Mesenchymal stem cell (in vitro differentiated cells and primary cell): ENCODE data around the gene LDB3.
A peak's percentile ranks its signal among the peaks of the same experiment; 100 is the strongest.

Experiments used
- DNase-seq: peaks from one replicate; pipeline ENCODE4 v3.0.0-alpha.2; 2013
- H2AFZ ChIP-seq: one replicate; pipeline ENCODE4 v1.6.1; 2013; ENCODE audit warnings: low read depth, mild to moderate bottlenecking, control low read depth, inconsistent platforms, low read length, moderate library complexity
- H2AK5ac ChIP-seq: 2 replicates; pipeline ENCODE4 v1.6.1; 2013; ENCODE audit warnings: low read length, moderate library complexity, mild to moderate bottlenecking, inconsistent platforms; ENCODE audit not compliant: severe bottlenecking
- H2BK120ac ChIP-seq: one replicate; pipeline ENCODE4 v1.6.1; 2013; ENCODE audit warnings: low read depth, mild to moderate bottlenecking, inconsistent platforms, low read length, moderate library complexity
- H2BK12ac ChIP-seq, 2 experiments: one replicate each; pipeline ENCODE4 v1.6.1; 2013; ENCODE audit warnings: inconsistent platforms in 2 of 2, low read length in 2 of 2, mild to moderate bottlenecking in 2 of 2, moderate library complexity in 2 of 2, control low read depth in 1 of 2
- H2BK15ac ChIP-seq: one replicate; pipeline ENCODE4 v1.6.1; 2013; ENCODE audit warnings: mild to moderate bottlenecking, low read depth, inconsistent platforms; ENCODE audit not compliant: poor library complexity, severe bottlenecking
- H2BK5ac ChIP-seq: 2 replicates; pipeline ENCODE4 v1.6.1; 2013; ENCODE audit warnings: low read depth, mild to moderate bottlenecking, low read length, control low read depth, inconsistent platforms; ENCODE audit not compliant: poor library complexity, severe bottlenecking
- H3K14ac ChIP-seq, 2 experiments: one replicate each; pipeline ENCODE4 v1.6.1; 2013; ENCODE audit warnings: inconsistent platforms in 2 of 2, low read length in 2 of 2, control low read depth in 1 of 2, mild to moderate bottlenecking in 1 of 2, moderate library complexity in 1 of 2
- H3K18ac ChIP-seq, 2 experiments: one replicate each; pipeline ENCODE4 v1.6.1; 2013; ENCODE audit warnings: inconsistent platforms in 2 of 2, low read length in 2 of 2, control low read depth in 1 of 2, low read depth in 1 of 2, mild to moderate bottlenecking in 1 of 2
- H3K23ac ChIP-seq, 2 experiments: one replicate each; pipeline ENCODE4 v1.6.1; 2013; ENCODE audit warnings: inconsistent platforms in 2 of 2, low read length in 2 of 2, mild to moderate bottlenecking in 2 of 2, moderate library complexity in 2 of 2, control low read depth in 1 of 2
- H3K27ac ChIP-seq: 2 replicates; pipeline ENCODE4 v1.5.1; 2013; ENCODE audit warnings: mild to moderate bottlenecking, moderate library complexity, low read length, control low read depth, inconsistent platforms; ENCODE audit not compliant: poor library complexity, severe bottlenecking
- H3K27me3 ChIP-seq, 2 experiments: 2 replicates each; pipeline versions ENCODE4 v1.6.1 to v1.7.0; 2013; ENCODE audit warnings: low read length in 2 of 2, mild to moderate bottlenecking in 2 of 2, moderate library complexity in 2 of 2, control low read depth in 1 of 2, inconsistent platforms in 1 of 2; ENCODE audit not compliant: control insufficient read depth in 1 of 2, insufficient read depth in 1 of 2
- H3K36me3 ChIP-seq, 2 experiments: 2 replicates each; pipeline versions ENCODE4 v1.6.1 to v1.7.0; 2013; ENCODE audit warnings: low read length in 2 of 2, control low read depth in 1 of 2, inconsistent platforms in 1 of 2, low read depth in 1 of 2, mild to moderate bottlenecking in 1 of 2; ENCODE audit not compliant: insufficient read depth in 2 of 2, control insufficient read depth in 1 of 2
- H3K4ac ChIP-seq, 2 experiments: one replicate each; pipeline ENCODE4 v1.6.1; 2013; ENCODE audit warnings: inconsistent platforms in 2 of 2, low read length in 2 of 2, mild to moderate bottlenecking in 2 of 2, moderate library complexity in 2 of 2, control low read depth in 1 of 2, low read depth in 1 of 2
- H3K4me1 ChIP-seq: 2 replicates; pipeline ENCODE4 v1.6.1; 2013; ENCODE audit warnings: low read depth, low read length, control low read depth; ENCODE audit not compliant: control insufficient read depth, insufficient read depth
- H3K4me2 ChIP-seq: 2 replicates; pipeline ENCODE4 v1.6.1; 2013; ENCODE audit warnings: low read length, mild to moderate bottlenecking, inconsistent platforms; ENCODE audit not compliant: poor library complexity, severe bottlenecking
- H3K4me3 ChIP-seq, 2 experiments: 2 replicates each; pipeline versions ENCODE4 v1.5.1 to v1.7.0; 2013; ENCODE audit warnings: low read length in 2 of 2, mild to moderate bottlenecking in 2 of 2, control low read depth in 1 of 2, low read depth in 1 of 2; ENCODE audit not compliant: insufficient read depth in 1 of 2
- H3K79me1 ChIP-seq: replicated peaks from 2 replicates; pipeline ENCODE4 v1.6.1; 2013; ENCODE audit warnings: mild to moderate bottlenecking, control low read depth, low read length, inconsistent platforms; ENCODE audit not compliant: poor library complexity, severe bottlenecking
- H3K9ac ChIP-seq: 2 replicates; pipeline ENCODE4 v1.7.0; 2013; ENCODE audit warnings: mild to moderate bottlenecking, low read length, moderate library complexity
- H3K9me3 ChIP-seq: 2 replicates; pipeline ENCODE4 v1.7.0; 2013; ENCODE audit warnings: mild to moderate bottlenecking, low read length; ENCODE audit not compliant: control insufficient read depth
- H4K8ac ChIP-seq: one replicate; pipeline ENCODE4 v1.6.1; 2013; ENCODE audit warnings: inconsistent platforms, mild to moderate bottlenecking, low read length, moderate library complexity
- H4K91ac ChIP-seq: one replicate; pipeline ENCODE4 v1.6.1; 2013; ENCODE audit warnings: mild to moderate bottlenecking, low read length, inconsistent platforms
- WGBS: methylation state at CpG from one replicate; pipeline ENCODE4 v1.1.7; 2013; ENCODE audit warnings: mixed read lengths; 5-methylcytosine and 5-hydroxymethylcytosine counted together

Gene LDB3

DNA sequence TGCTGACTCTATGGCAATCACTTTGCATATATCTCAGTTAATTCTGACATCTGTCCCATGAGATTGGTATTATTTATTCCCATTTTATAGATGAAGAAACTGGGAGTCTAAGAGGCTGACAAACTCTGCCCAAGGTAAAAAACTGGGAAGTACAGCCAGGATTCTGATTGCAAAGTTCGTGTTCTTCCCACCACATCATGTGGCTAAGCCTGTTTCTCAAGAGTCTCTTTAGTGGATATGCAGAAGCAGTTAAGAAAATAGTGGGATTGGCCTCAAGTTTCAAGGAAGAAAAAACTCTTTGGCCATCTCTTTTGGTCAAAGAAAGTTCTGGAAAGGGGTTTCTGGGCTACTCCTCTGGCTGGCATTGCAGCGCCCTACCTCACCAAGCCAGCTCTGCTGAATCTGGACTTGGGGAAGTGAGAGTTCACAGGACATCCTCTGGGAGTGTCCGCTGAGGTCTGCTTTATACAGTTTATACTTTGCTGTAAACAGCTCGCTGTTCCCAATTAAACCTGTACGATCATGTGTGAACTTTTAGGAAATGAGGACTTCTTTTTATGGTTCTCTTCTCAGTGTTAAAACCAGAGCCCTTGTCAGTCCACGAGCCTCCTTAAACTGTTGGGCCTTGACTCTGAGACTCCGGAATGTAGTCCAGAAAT lies 75.9 kb downstream of the LDB3 start:
- H2BK120ac ChIP-seq = no peak overlapping the region
- 67% methylated on average over 7 of the region's 7 CpGs for WGBS
- H3K9me3 ChIP-seq = no peaks in the 10 kb centered on the region
- H3K27me3 ChIP-seq = no peaks in the 10 kb centered on the region
- no peaks in the 10 kb centered on the region for H3K4me1 ChIP-seq
- no peak overlapping the region for H3K4me2 ChIP-seq
- peak overlapping the region; percentile 22 for H3K9ac ChIP-seq
- no peak overlapping the region for H2AFZ ChIP-seq
- H2BK15ac ChIP-seq = no peak overlapping the region
- H3K23ac ChIP-seq = peak overlapping the region in 1 of 2 experiments; percentile 72
- H3K14ac ChIP-seq = peak overlapping the region in 1 of 2 experiments; percentile 75
- no peak overlapping the region for H4K91ac ChIP-seq
- H3K79me1 ChIP-seq = no peaks in the 10 kb centered on the region
- H3K4me3 ChIP-seq = no peak overlapping the region
- peak overlapping the region in 1 of 2 experiments; percentile 35 for H3K18ac ChIP-seq
- H2AK5ac ChIP-seq = no peak overlapping the region
- no peak overlapping the region for H2BK5ac ChIP-seq
- peak overlapping the region in 1 of 2 experiments; percentile 66 for H3K4ac ChIP-seq
- H2BK12ac ChIP-seq = peak overlapping the region in 1 of 2 experiments; percentile 31
- no peaks in the 10 kb centered on the region for H3K36me3 ChIP-seq
- no peak overlapping the region for H4K8ac ChIP-seq
- peak; percentile 52 for DNase-seq
- H3K27ac ChIP-seq = no peak overlapping the region

DNA sequence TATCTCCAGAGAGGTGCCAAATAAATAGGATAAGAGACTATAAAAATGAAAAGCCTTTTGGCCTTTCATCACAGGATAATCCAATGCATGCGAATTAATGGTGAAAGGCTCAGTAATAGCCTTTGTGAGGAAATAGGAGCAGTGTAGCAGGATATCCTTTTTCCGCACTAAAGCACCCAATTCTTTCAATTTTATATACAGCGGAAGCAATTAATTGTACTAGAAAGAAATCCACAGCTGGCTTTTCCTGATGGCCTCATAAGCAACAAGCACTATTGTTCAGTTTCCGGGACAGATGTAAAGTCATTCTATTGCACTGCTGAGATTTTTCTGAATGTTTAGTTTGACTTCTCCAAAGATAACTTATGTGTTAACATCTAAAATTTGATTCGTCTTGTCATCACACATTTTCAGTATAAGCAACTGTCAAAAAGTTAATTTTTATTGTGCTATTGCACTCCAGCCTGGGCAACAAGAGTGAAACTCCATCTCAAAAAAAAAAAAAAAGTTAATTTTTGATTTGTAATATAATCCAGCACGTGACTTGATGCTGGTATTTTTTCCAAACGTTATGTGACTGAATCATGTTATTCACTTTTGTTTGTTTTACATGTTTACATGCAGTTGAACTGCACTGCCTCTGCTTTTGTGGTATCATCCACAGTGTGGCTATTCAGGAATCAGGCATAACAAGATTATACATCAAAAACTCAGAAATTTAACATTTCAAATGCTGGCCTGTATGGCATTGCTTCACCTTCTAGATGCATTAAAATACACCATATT lies 79.7 kb downstream of the LDB3 start:
- Histone ChIP-seq H2BK12ac (no peak overlapping the region), H2AFZ (no peak overlapping the region), H3K4me1 (peaks cover 8% of the 10 kb centered on the region), H4K91ac (no peak overlapping the region), H3K36me3 (no peaks in the 10 kb centered on the region), H2AK5ac (no peak overlapping the region), H3K18ac (no peak overlapping the region), H3K27ac (no peak overlapping the region), H3K4ac (no peak overlapping the region), H2BK5ac (no peak overlapping the region), H3K9ac (no peak overlapping the region), H2BK15ac (no peak overlapping the region), H3K4me2 (no peak overlapping the region), H3K79me1 (peaks cover 7% of the 10 kb centered on the region), H3K14ac (no peak overlapping the region), H4K8ac (no peak overlapping the region), H3K4me3 (no peak overlapping the region), H3K27me3 (no peaks in the 10 kb centered on the region), H3K23ac (no peak overlapping the region), H3K9me3 (no peaks in the 10 kb centered on the region), H2BK120ac (no peak overlapping the region)
- WGBS = 77% methylated on average over 5 of the region's 7 CpGs
- DNase-seq = no peak

- H4K8ac ChIP-seq = no peak overlapping the region
- no peaks in the 10 kb centered on the region for H3K36me3 ChIP-seq
- H2AFZ ChIP-seq = no peak overlapping the region
- no peak overlapping the region for H4K91ac ChIP-seq
- no peak overlapping the region for H2BK15ac ChIP-seq
- H3K4me1 ChIP-seq = peaks cover 10% of the 10 kb centered on the region
- no peak overlapping the region for H2BK5ac ChIP-seq
- H2BK12ac ChIP-seq = peak overlapping the region in 1 of 2 experiments; percentile 60
- no peak overlapping the region for H3K9ac ChIP-seq
- no peak overlapping the region for H3K4me2 ChIP-seq
- H3K79me1 ChIP-seq = peaks cover 16% of the 10 kb centered on the region
- no peak for DNase-seq
- no peak overlapping the region for H3K4ac ChIP-seq
- no peak overlapping the region for H2BK120ac ChIP-seq
- H3K27ac ChIP-seq = no peak overlapping the region
- H3K4me3 ChIP-seq = no peak overlapping the region
- H3K23ac ChIP-seq = no peak overlapping the region
- no peak overlapping the region for H2AK5ac ChIP-seq
- peak overlapping the region in 1 of 2 experiments; percentile 86 for H3K14ac ChIP-seq
- 95% methylated on average over 9 of the region's 9 CpGs for WGBS
- peak overlapping the region in 1 of 2 experiments; percentile 22 for H3K18ac ChIP-seq
- no peaks in the 10 kb centered on the region for H3K27me3 ChIP-seq
- no peaks in the 10 kb centered on the region for H3K9me3 ChIP-seq
Measured at GRCh38 chr10:86749854-86750253, 81.5 kb downstream of the LDB3 start.

- WGBS = 90% methylated on average over 16 of the region's 17 CpGs
- no peak overlapping the region for H3K18ac ChIP-seq
Measured at GRCh38 chr10:86751477-86751876, 83.2 kb downstream of the LDB3 start.

More at GRCh38 chr10:86751477-86751876, 83.2 kb downstream of the LDB3 start:
- Histone ChIP-seq H3K23ac (no peak overlapping the region), H2BK15ac (no peak overlapping the region), H3K36me3 (no peaks in the 10 kb centered on the region), H2AK5ac (no peak overlapping the region), H3K4me1 (peaks cover 10% of the 10 kb centered on the region), H3K9ac (no peak overlapping the region), H2BK120ac (no peak overlapping the region), H4K8ac (no peak overlapping the region), H2BK12ac (no peak overlapping the region), H2AFZ (no peak overlapping the region), H3K4me2 (no peak overlapping the region), H2BK5ac (no peak overlapping the region), H3K27ac (no peak overlapping the region), H3K4ac (no peak overlapping the region), H3K27me3 (no peaks in the 10 kb centered on the region), H3K4me3 (no peak overlapping the region), H3K79me1 (peaks cover 16% of the 10 kb centered on the region), H4K91ac (peak overlapping the region; percentile 31), H3K9me3 (no peaks in the 10 kb centered on the region), H3K14ac (no peak overlapping the region)
- no peak for DNase-seq
